ENCODE results near the gene PTPN12. TPM values are rescaled to one million over a fixed set of nuclear protein-coding genes. Genes with fewer than 3 reads are reported as not detected.

Gene PTPN12
- total RNA-seq, 3 donors from 2014 or later = 161 to 176 (median 168) TPM

GRCh38 chr7:77558284-77558967 is 21.3 kb downstream of the PTPN12 start:
- H3K9me3 ChIP-seq = no peaks in the 10 kb centered on the region

GRCh38 chr7:77561352-77561751 is 24.3 kb downstream of the PTPN12 start:
- H3K9me3 ChIP-seq = no peaks in the 10 kb centered on the region
- TF ChIP-seq POLR2A (IDR thresholded peaks at IDR 0.05) (no peak), POLR2AphosphoS5 (IDR thresholded peaks at IDR 0.05) (no peak), CTCF (IDR thresholded peaks at IDR 0.05) (no peak)
- DNase-seq (ENCODE audit: low spot score in 2 of 2) = no peak
- no peaks in the 10 kb centered on the region for H3K27me3 ChIP-seq
- H3K36me3 ChIP-seq = no peaks in the 10 kb centered on the region
- no peak overlapping the region for H3K27ac ChIP-seq
- intact Hi-C loops (cut with DNase I; ENCODE audit: low total_unique reads) = no loop called here
- no peak overlapping the region for H3K4me3 ChIP-seq
- no peaks in the 10 kb centered on the region for H3K4me1 ChIP-seq

More at GRCh38 chr7:77558284-77558967, 21.3 kb downstream of the PTPN12 start:
- Histone ChIP-seq H3K27me3 (no peaks in the 10 kb centered on the region), H3K27ac (no peak overlapping the region), H3K4me3 (no peak overlapping the region), H3K4me1 (no peaks in the 10 kb centered on the region), H3K36me3 (no peaks in the 10 kb centered on the region)
- DNase-seq (ENCODE audit: low spot score in 2 of 2) = no peak
- TF ChIP-seq CTCF (IDR thresholded peaks at IDR 0.05) (no peak), POLR2A (IDR thresholded peaks at IDR 0.05) (no peak), POLR2AphosphoS5 (IDR thresholded peaks at IDR 0.05) (no peak)
- intact Hi-C loops (cut with DNase I; ENCODE audit: low total_unique reads) = no loop called here

- Histone ChIP-seq H3K4me1 (no peaks in the 10 kb centered on the region), H3K36me3 (no peaks in the 10 kb centered on the region), H3K27ac (no peak overlapping the region), H3K4me3 (no peak overlapping the region), H3K27me3 (no peaks in the 10 kb centered on the region), H3K9me3 (no peaks in the 10 kb centered on the region)
- intact Hi-C loops (cut with DNase I; ENCODE audit: low total_unique reads) = no loop called here
- DNase-seq (ENCODE audit: low spot score in 2 of 2) = no peak
- TF ChIP-seq POLR2A (IDR thresholded peaks at IDR 0.05) (no peak), POLR2AphosphoS5 (IDR thresholded peaks at IDR 0.05) (no peak), CTCF (IDR thresholded peaks at IDR 0.05) (no peak)
Observed at GRCh38 chr7:77563275-77563674, 26.2 kb downstream of the PTPN12 start.

GRCh38 chr7:77565917-77566316 is 28.8 kb downstream of the PTPN12 start:
- no peaks in the 10 kb centered on the region for H3K4me1 ChIP-seq
- no peaks in the 10 kb centered on the region for H3K27me3 ChIP-seq
- DNase-seq (ENCODE audit: low spot score in 2 of 2) = no peak
- TF ChIP-seq CTCF (IDR thresholded peaks at IDR 0.05) = no peak
- no peak for TF ChIP-seq POLR2AphosphoS5 (IDR thresholded peaks at IDR 0.05)
- no peak for TF ChIP-seq POLR2A (IDR thresholded peaks at IDR 0.05)
- intact Hi-C loops (cut with DNase I; ENCODE audit: low total_unique reads) = no loop called here
- no peak overlapping the region for H3K27ac ChIP-seq
- no peaks in the 10 kb centered on the region for H3K36me3 ChIP-seq
- no peak overlapping the region for H3K4me3 ChIP-seq
- no peaks in the 10 kb centered on the region for H3K9me3 ChIP-seq

- TF ChIP-seq CTCF (IDR thresholded peaks at IDR 0.05) (no peak), POLR2A (IDR thresholded peaks at IDR 0.05) (no peak), POLR2AphosphoS5 (IDR thresholded peaks at IDR 0.05) (no peak)
- intact Hi-C loops (cut with DNase I; ENCODE audit: low total_unique reads) = no loop called here
- DNase-seq (ENCODE audit: low spot score in 2 of 2) = no peak
- no peak overlapping the region for H3K27ac ChIP-seq
- H3K9me3 ChIP-seq = no peaks in the 10 kb centered on the region
- no peaks in the 10 kb centered on the region for H3K27me3 ChIP-seq
- no peaks in the 10 kb centered on the region for H3K4me1 ChIP-seq
- H3K36me3 ChIP-seq = peaks cover 4% of the 10 kb centered on the region
- H3K4me3 ChIP-seq = no peak overlapping the region
Observed at GRCh38 chr7:77566421-77566820, 29.3 kb downstream of the PTPN12 start.

Measured in breast epithelium (tissue), 4 donors.